IMR-90 (cell line): ENCODE measurements around the gene CDH12. TPM values are rescaled to one million over a fixed set of nuclear protein-coding genes. Genes with fewer than 3 reads are reported as not detected.
"Not testable (repeated sequence)": the region's sequence is repeated elsewhere in the genome, so short reads cannot be mapped to it uniquely, and the experiment has no call there.

ENCODE experiments used
- ATAC-seq: fragments of 200-7000 bp; cut with Tn5 transposase; 2 replicates; pipeline ENCODE4 v1.9.1; 2020; ENCODE audit warnings: low read depth, mild to moderate bottlenecking, moderate library complexity
- BruUV-seq: library from RNA; stranded (reverse); fragments of 400-500 nt; replicated peaks from 2 replicates; lab custom pipeline; 2021; lab: Mats Ljungman, UMichigan
- CTCF ChIA-PET: fragments of 300-600 bp; formaldehyde crosslinking; extraction: SDS; loops from one replicate; lab custom pipeline; 2021; ENCODE audit warnings: antibody characterized with exemption; lab: Yijun Ruan, JAX
- POLR2A ChIA-PET: fragments of 300-600 bp; sonication (Branson Sonifier 250); formaldehyde crosslinking; loops from one replicate; lab custom pipeline; 2022; ENCODE audit warnings: antibody characterized with exemption; ENCODE audit not compliant: unreplicated experiment; lab: Charles Lee
- DNase-seq: peaks from one replicate; pipeline ENCODE4 v3.0.0; 2013
- H2AFZ ChIP-seq: replicated peaks from 2 replicates; pipeline ENCODE3; 2013; ENCODE audit warnings: low read length, mild to moderate bottlenecking; ENCODE audit not compliant: poor library complexity
- H2AK5ac ChIP-seq: 2 replicates; pipeline ENCODE4 v1.6.1; 2013; ENCODE audit warnings: low read depth, low read length, inconsistent platforms
- H2AK9ac ChIP-seq: replicated peaks from 2 replicates; pipeline ENCODE3; 2013; ENCODE audit warnings: mild to moderate bottlenecking, low read depth, low read length, moderate library complexity; ENCODE audit not compliant: poor library complexity
- H2BK120ac ChIP-seq: 2 replicates; pipeline ENCODE4 v1.6.1; 2013; ENCODE audit warnings: low read depth, low read length, inconsistent platforms
- H2BK15ac ChIP-seq: 3 replicates; pipeline ENCODE4 v1.6.1; 2013; ENCODE audit warnings: low read depth, low read length, inconsistent platforms
- H2BK20ac ChIP-seq: 2 replicates; pipeline ENCODE4 v1.6.1; 2013; ENCODE audit warnings: low read depth, mild to moderate bottlenecking, inconsistent platforms, low read length, moderate library complexity
- H2BK5ac ChIP-seq: 2 replicates; pipeline ENCODE4 v1.6.1; 2013; ENCODE audit warnings: mild to moderate bottlenecking, low read depth, low read length, inconsistent platforms; ENCODE audit not compliant: poor library complexity, severe bottlenecking
- H3K14ac ChIP-seq: replicated peaks from 2 replicates; pipeline ENCODE4 v1.6.1; 2013; ENCODE audit warnings: low read depth, low read length, inconsistent platforms
- H3K18ac ChIP-seq: 2 replicates; pipeline ENCODE4 v1.6.1; 2013; ENCODE audit warnings: low read depth, low read length, control low read depth
- H3K23ac ChIP-seq: 2 replicates; pipeline ENCODE4 v1.6.1; 2013; ENCODE audit warnings: low read depth, low read length, inconsistent platforms
- H3K27ac ChIP-seq: 2 replicates; pipeline ENCODE4 v1.5.1; 2013; ENCODE audit warnings: mild to moderate bottlenecking, control low read depth, low read length; ENCODE audit not compliant: insufficient read depth
- H3K27me3 ChIP-seq: 2 replicates; pipeline ENCODE4 v1.6.1; 2013; ENCODE audit warnings: low read length; ENCODE audit not compliant: control insufficient read depth, insufficient read depth
- H3K36me3 ChIP-seq: 2 replicates; pipeline ENCODE4 v1.6.1; 2013; ENCODE audit warnings: low read length, mixed read lengths; ENCODE audit not compliant: control insufficient read depth, insufficient read depth
- H3K4ac ChIP-seq: 2 replicates; pipeline ENCODE4 v1.6.1; 2013; ENCODE audit warnings: low read depth, low read length, inconsistent platforms
- H3K4me1 ChIP-seq: 2 replicates; pipeline ENCODE4 v1.6.1; 2013; ENCODE audit warnings: low read length, mixed read lengths; ENCODE audit not compliant: control insufficient read depth, insufficient read depth
- H3K4me2 ChIP-seq: 2 replicates; pipeline ENCODE4 v1.6.1; 2013; ENCODE audit warnings: low read depth, mild to moderate bottlenecking, control low read depth, low read length, moderate library complexity
- H3K4me3 ChIP-seq: 2 replicates; pipeline ENCODE4 v1.5.1; 2013; ENCODE audit warnings: low read depth, mild to moderate bottlenecking, control low read depth, low read length, moderate library complexity; ENCODE audit not compliant: insufficient read depth
- H3K56ac ChIP-seq: 2 replicates; pipeline ENCODE4 v1.6.1; 2013; ENCODE audit warnings: low read length, inconsistent platforms; ENCODE audit not compliant: insufficient read depth; ENCODE audit errors: extremely low read depth
- H3K79me1 ChIP-seq, 2 experiments: 2 replicates each; pipeline ENCODE4 v1.6.1; 2013; ENCODE audit warnings: low read length in 2 of 2, inconsistent platforms in 1 of 2, low read depth in 1 of 2
- H3K9ac ChIP-seq: 2 replicates; pipeline ENCODE4 v1.6.1; 2013; ENCODE audit warnings: low read depth, low read length, control low read depth
- H3K9me1 ChIP-seq: 2 replicates; pipeline ENCODE4 v1.6.1; 2013; ENCODE audit warnings: low read length, inconsistent platforms; ENCODE audit not compliant: insufficient read depth
- H3K9me3 ChIP-seq: 2 replicates; pipeline ENCODE4 v1.6.1; 2013; ENCODE audit warnings: low read length; ENCODE audit not compliant: control insufficient read depth, insufficient read depth
- H4K20me1 ChIP-seq: 2 replicates; pipeline ENCODE4 v1.6.1; 2013; ENCODE audit warnings: low read length, inconsistent platforms; ENCODE audit not compliant: insufficient read depth
- H4K5ac ChIP-seq: 2 replicates; pipeline ENCODE4 v1.6.1; 2013; ENCODE audit warnings: mild to moderate bottlenecking, low read depth, low read length, control low read depth
- H4K8ac ChIP-seq, 2 experiments: 2 replicates each; pipeline ENCODE4 v1.6.1; 2013; ENCODE audit warnings: low read depth in 2 of 2, low read length in 2 of 2, control low read depth in 1 of 2, inconsistent platforms in 1 of 2
- H4K91ac ChIP-seq: 2 replicates; pipeline ENCODE4 v1.6.1; 2013; ENCODE audit warnings: low read depth, low read length, inconsistent platforms; ENCODE audit not compliant: insufficient read depth
- POLR2A ChIP-seq: IDR thresholded peaks from 2 replicates; pipeline ENCODE4 v1.6.1; 2012; ENCODE audit warnings: mild to moderate bottlenecking, low read depth, low read length
- WGBS, 2 experiments: methylation state at CpG; one replicate each; pipeline versions ENCODE4 v1.1.5 to v1.1.7; 2013; ENCODE audit warnings: missing lambda C conversion rate in 2 of 2; ENCODE audit not compliant: insufficient read length in 1 of 2; ENCODE audit errors: extremely low coverage in 2 of 2; 5-methylcytosine and 5-hydroxymethylcytosine counted together
- dilution Hi-C: fragments of 300-500 bp; cut with HindIII; formaldehyde crosslinking; loops from one replicate; pipeline ENCODE4 v1.14.3; 2018; ENCODE audit warnings: low sequenced_read_pairs; ENCODE audit not compliant: unreplicated experiment
- in situ Hi-C: fragments of 300-500 bp; cut with MboI; formaldehyde crosslinking; loops from 3 replicates; pipeline ENCODE4 v1.14.3; 2019; ENCODE audit warnings: low sequenced_read_pairs, inconsistent platforms, mixed read lengths
- intact Hi-C: fragments of 100-400 bp; cut with micrococcal nuclease; formaldehyde crosslinking; loops from 2 replicates; pipeline ENCODE4 v1.10.0; 2022
- polyA plus RNA-seq, 3 experiments: library from polyadenylated mRNA; depleted of rRNA; stranded (reverse); fragments of >200 nt; gene quantifications; 2 replicates each; pipeline ENCODE4 v1.2.3, GENCODE V29; 2012; ENCODE audit warnings: low replicate concordance in 1 of 3
- total RNA-seq: library from RNA; depleted of rRNA; stranded (reverse); fragments of >200 nt; gene quantifications from 2 replicates; pipeline ENCODE4 v1.2.3, GENCODE V29; 2012

The CDH12 gene
- total and polyA plus RNA-seq, 2 of the 4 experiments (the other 2 are of a cell fraction) = not detected

DNA sequence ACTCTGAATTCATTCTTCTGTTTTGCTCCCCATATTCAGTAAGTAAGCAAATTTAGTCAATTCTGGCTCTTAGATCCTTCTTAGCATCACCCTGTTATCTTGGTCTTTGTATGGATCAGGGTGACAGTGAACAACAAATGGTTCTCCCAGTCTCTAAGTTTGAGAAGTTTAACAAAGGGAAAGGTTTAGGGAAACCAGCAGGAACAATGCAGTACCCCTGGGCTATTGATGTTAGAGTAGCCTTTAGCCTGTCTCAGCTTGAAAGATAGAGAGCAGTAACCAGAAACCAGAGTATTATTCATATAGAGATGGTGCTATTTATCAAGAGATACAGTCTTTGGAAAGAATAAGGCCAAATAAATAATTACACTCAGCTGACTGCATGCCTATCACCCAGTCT lies 241.8 kb downstream of the CDH12 start:
- Histone ChIP-seq H3K36me3 (no peaks in the 10 kb centered on the region), H3K4me3 (no peak overlapping the region), H3K23ac (no peak overlapping the region), H2AK5ac (no peak overlapping the region), H2BK120ac (no peak overlapping the region), H2AK9ac (no peak overlapping the region), H4K8ac (no peak overlapping the region), H3K27me3 (no peaks in the 10 kb centered on the region), H4K91ac (no peak overlapping the region), H2BK15ac (no peak overlapping the region), H2BK20ac (no peak overlapping the region), H3K56ac (no peak overlapping the region), H2AFZ (no peak overlapping the region), H3K9ac (no peak overlapping the region), H3K14ac (no peak overlapping the region), H2BK5ac (no peak overlapping the region), H4K5ac (no peak overlapping the region), H3K27ac (no peak overlapping the region), H3K9me1 (no peaks in the 10 kb centered on the region), H3K4me1 (no peaks in the 10 kb centered on the region), H3K18ac (no peak overlapping the region), H3K4ac (no peak overlapping the region), H3K4me2 (no peak overlapping the region), H4K20me1 (no peaks in the 10 kb centered on the region), H3K9me3 (no peaks in the 10 kb centered on the region; the same call in 1 of the 2 replicates), H3K79me1 (no peaks in the 10 kb centered on the region)
- intact Hi-C loops = no loop called here
- CTCF ChIA-PET = no interaction called here
- dilution Hi-C loops = no loop called here
- no peak for TF ChIP-seq POLR2A
- DNase-seq (no peak), ATAC-seq (no peak)
- no TSS peak for BruUV-seq
- in situ Hi-C loops = no loop called here
- POLR2A ChIA-PET = no interaction called here

DNA sequence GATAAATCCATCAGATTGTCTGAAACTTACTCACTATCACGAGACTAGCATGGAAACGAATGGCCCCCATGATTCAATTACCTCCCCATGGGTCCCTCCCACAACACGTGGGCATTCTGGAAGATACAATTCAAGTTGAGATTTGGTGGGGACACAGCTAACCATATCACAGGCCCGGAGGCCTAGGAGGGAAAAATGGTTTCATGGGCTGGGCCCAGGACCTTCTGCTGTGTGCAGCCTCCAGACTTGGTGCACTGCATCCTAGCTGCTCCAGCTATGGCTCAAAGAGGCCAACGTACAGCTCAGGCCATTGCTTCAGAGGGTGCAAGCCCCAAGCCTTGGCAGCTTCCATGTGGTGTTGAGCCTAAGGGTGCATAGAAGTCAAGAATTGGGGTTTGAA lies 245.6 kb downstream of the CDH12 start:
- H4K8ac ChIP-seq, H3K27me3 ChIP-seq, H3K4me1 ChIP-seq, BruUV-seq, H2BK20ac ChIP-seq, H4K91ac ChIP-seq, intact Hi-C loops, H3K56ac ChIP-seq, H3K14ac ChIP-seq, H3K36me3 ChIP-seq, H3K79me1 ChIP-seq, H3K18ac ChIP-seq, H3K4me3 ChIP-seq, H4K5ac ChIP-seq, H3K9me3 ChIP-seq, H2BK120ac ChIP-seq, CTCF ChIA-PET, H3K9me1 ChIP-seq, ATAC-seq, dilution Hi-C loops, H3K27ac ChIP-seq, H2AK9ac ChIP-seq, H3K9ac ChIP-seq, H3K4ac ChIP-seq, DNase-seq, POLR2A ChIA-PET, H2AK5ac ChIP-seq, in situ Hi-C loops, H2BK15ac ChIP-seq, H4K20me1 ChIP-seq, H2BK5ac ChIP-seq, H3K23ac ChIP-seq, H3K4me2 ChIP-seq, H2AFZ ChIP-seq: not testable (repeated sequence)
- WGBS, 2 experiments = no CpG with 5 or more reads among the region's 5 CpGs
